Measurements from ENCODE around the gene LAPTM5. TPM values are rescaled to one million over a fixed set of nuclear protein-coding genes. Genes with fewer than 3 reads are reported as not detected.

LAPTM5 gene
- total RNA-seq, 1 experiment from 2014 or later = not detected

- H3K36me3 ChIP-seq (ENCODE audit: insufficient read depth, low read length, poor library complexity, severe bottlenecking) = no peaks in the 10 kb centered on the region
- no peak overlapping the region for H3K4me3 ChIP-seq (ENCODE audit: low read depth, low read length, poor library complexity, severe bottlenecking)
- no peak for DNase-seq (ENCODE audit: low spot score)
- no peak for TF ChIP-seq CTCF (conservative IDR thresholded peaks at IDR 0.05; ENCODE audit: low read depth, low read length)
- TF ChIP-seq EZH2 (IDR thresholded peaks at IDR 0.05; ENCODE audit: borderline replicate concordance, low read depth, low read length, poor library complexity, severe bottlenecking) = no peak
- peaks cover under 1% of the 10 kb centered on the region for H3K4me1 ChIP-seq (ENCODE audit: insufficient read depth, low read length, poor library complexity, severe bottlenecking)
- H3K27me3 ChIP-seq (replicated peaks; ENCODE audit: insufficient read depth, low read depth, low read length, poor library complexity) = no peaks in the 10 kb centered on the region
- no TSS peak for BruUV-seq (replicated peaks)
- H3K27ac ChIP-seq (ENCODE audit: low read depth, low read length, poor library complexity, severe bottlenecking) = no peak overlapping the region
- intact Hi-C loops (cut with micrococcal nuclease; ENCODE audit: unreplicated experiment) = no loop called here
- POLR2A ChIA-PET (ENCODE audit: low non-redundant PET) = no interaction called here
- H3K9me3 ChIP-seq (ENCODE audit: low read depth, low read length, poor library complexity, severe bottlenecking) = no peaks in the 10 kb centered on the region
- CTCF ChIA-PET = no interaction called here
Observed at GRCh38 chr1:30756206-30756544, 1.4 kb downstream of the LAPTM5 start.

GRCh38 chr1:30755746-30756145, 1.8 kb downstream of the LAPTM5 start:
- DNase-seq (ENCODE audit: low spot score) = no peak
- ChIA-PET POLR2A (ENCODE audit: low non-redundant PET) (no interaction called here), CTCF (no interaction called here)
- intact Hi-C loops (cut with micrococcal nuclease; ENCODE audit: unreplicated experiment) = no loop called here
- H3K36me3 ChIP-seq (ENCODE audit: insufficient read depth, low read length, poor library complexity, severe bottlenecking) = no peaks in the 10 kb centered on the region
- TF ChIP-seq CTCF (conservative IDR thresholded peaks at IDR 0.05; ENCODE audit: low read depth, low read length) (no peak), EZH2 (IDR thresholded peaks at IDR 0.05; ENCODE audit: borderline replicate concordance, low read depth, low read length, poor library complexity, severe bottlenecking) (no peak)
- H3K27ac ChIP-seq (ENCODE audit: low read depth, low read length, poor library complexity, severe bottlenecking) = no peak overlapping the region
- no peaks in the 10 kb centered on the region for H3K4me1 ChIP-seq (ENCODE audit: insufficient read depth, low read length, poor library complexity, severe bottlenecking)
- BruUV-seq (replicated peaks) = no TSS peak
- H3K4me3 ChIP-seq (ENCODE audit: low read depth, low read length, poor library complexity, severe bottlenecking) = no peak overlapping the region
- no peaks in the 10 kb centered on the region for H3K9me3 ChIP-seq (ENCODE audit: low read depth, low read length, poor library complexity, severe bottlenecking)
- H3K27me3 ChIP-seq (replicated peaks; ENCODE audit: insufficient read depth, low read depth, low read length, poor library complexity) = no peaks in the 10 kb centered on the region

- Histone ChIP-seq H3K27ac (ENCODE audit: low read depth, low read length, poor library complexity, severe bottlenecking) (no peak overlapping the region), H3K27me3 (replicated peaks; ENCODE audit: insufficient read depth, low read depth, low read length, poor library complexity) (no peaks in the 10 kb centered on the region), H3K4me3 (ENCODE audit: low read depth, low read length, poor library complexity, severe bottlenecking) (no peak overlapping the region), H3K36me3 (ENCODE audit: insufficient read depth, low read length, poor library complexity, severe bottlenecking) (no peaks in the 10 kb centered on the region), H3K9me3 (ENCODE audit: low read depth, low read length, poor library complexity, severe bottlenecking) (no peaks in the 10 kb centered on the region), H3K4me1 (ENCODE audit: insufficient read depth, low read length, poor library complexity, severe bottlenecking) (no peaks in the 10 kb centered on the region)
- TF ChIP-seq EZH2 (IDR thresholded peaks at IDR 0.05; ENCODE audit: borderline replicate concordance, low read depth, low read length, poor library complexity, severe bottlenecking) = no peak
- TF ChIP-seq CTCF (conservative IDR thresholded peaks at IDR 0.05; ENCODE audit: low read depth, low read length) = no peak
- CTCF ChIA-PET = no interaction called here
- intact Hi-C loops (cut with micrococcal nuclease; ENCODE audit: unreplicated experiment) = no loop called here
- DNase-seq (ENCODE audit: low spot score) = no peak
- POLR2A ChIA-PET (ENCODE audit: low non-redundant PET) = no interaction called here
- no TSS peak for BruUV-seq (replicated peaks)
Observed at GRCh38 chr1:30755334-30755733, 2.2 kb downstream of the LAPTM5 start.

Measured in A673 (cell line).